ENCODE results near the gene SETD2.

DNA sequence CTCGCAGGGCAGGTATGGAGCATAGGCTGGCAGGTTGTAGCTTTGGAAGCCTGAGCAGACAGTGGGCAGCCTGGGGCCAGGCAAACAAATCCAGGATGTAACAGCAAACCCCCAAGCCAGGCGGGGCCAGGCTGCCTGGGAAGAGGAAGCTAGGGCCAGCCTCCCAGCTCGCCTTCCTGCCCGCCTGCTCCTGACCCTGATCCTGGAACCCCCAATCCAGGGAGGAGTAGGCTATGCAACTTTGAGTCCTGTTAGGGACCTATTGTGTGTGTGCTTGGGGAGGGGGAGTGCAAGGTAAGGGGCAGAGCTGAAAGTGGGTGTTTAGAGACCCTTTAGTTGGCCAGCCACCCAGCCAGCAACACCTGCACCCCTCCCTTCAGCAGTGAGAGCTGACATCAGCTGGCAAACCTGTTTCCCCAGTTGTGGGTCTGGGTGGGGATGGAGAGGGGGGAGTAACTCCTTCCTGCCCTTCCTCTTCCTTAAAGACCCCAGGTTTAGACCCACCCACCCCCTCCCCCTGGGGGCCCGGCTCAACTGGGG, 181.9 kb downstream of the SETD2 start:
- TF ChIP-seq CTCF (conservative IDR thresholded peaks at IDR 0.05) (no peak), EZH2 (IDR thresholded peaks at IDR 0.05; ENCODE audit: low read depth) (no peak)

All from PC-9 (cell line).